ENCODE results near the gene CD200. TPM values are rescaled to one million over a fixed set of nuclear protein-coding genes. Genes with fewer than 3 reads are reported as not detected.
"Not testable (repeated sequence)": the region's sequence is repeated elsewhere in the genome, so short reads cannot be mapped to it uniquely, and the experiment has no call there.

CD200 gene
- total and polyA plus RNA-seq, 4 donors: 0.10 to 0.28 (median 0.20) TPM

DNA sequence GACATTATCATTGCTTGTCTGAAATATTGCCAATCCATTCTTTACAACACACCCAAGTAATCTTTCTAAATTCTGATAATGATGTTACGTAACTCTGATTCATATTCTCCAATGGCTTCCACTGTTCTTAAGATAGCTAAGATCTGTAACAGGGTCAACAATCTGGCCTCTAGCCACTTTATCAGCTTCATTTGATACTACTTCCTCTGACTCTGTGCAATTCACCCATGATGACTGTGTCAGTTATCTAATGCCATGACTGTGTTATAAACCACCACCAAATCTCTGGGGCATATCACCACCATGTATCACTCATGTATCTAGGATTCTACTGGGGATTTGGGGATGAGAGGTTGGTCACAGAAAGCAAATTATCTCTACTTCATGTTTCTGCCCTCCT is 44.0 kb downstream of the CD200 start:
- no peak overlapping the region for H3K27ac ChIP-seq (ENCODE audit: low read depth in 1 of 2, low read length in 2 of 2)
- peaks cover 0 to 1% (median 0%) of the 10 kb centered on the region in 4 donors for H3K36me3 ChIP-seq (ENCODE audit: control insufficient read depth in 4 of 4, insufficient read depth in 3 of 4, low read depth in 1 of 4, low read length in 3 of 4)
- peaks cover 0 to 2% (median 0%) of the 10 kb centered on the region in 4 donors for H3K4me1 ChIP-seq (ENCODE audit: control insufficient read depth in 4 of 4, insufficient read depth in 4 of 4, low read length in 3 of 4)
- no peak overlapping the region for H3K4me3 ChIP-seq (ENCODE audit: low read depth in 1 of 3, low read length in 3 of 3)
- DNase-seq (ENCODE audit: low spot score): no peak
- no peaks in the 10 kb centered on the region for H3K27me3 ChIP-seq (ENCODE audit: control insufficient read depth in 4 of 4, insufficient read depth in 4 of 4, low read length in 3 of 4)
- no peak overlapping the region for H3K9ac ChIP-seq (ENCODE audit: low read depth in 1 of 2, low read length in 2 of 2)
- no peaks in the 10 kb centered on the region for H3K9me3 ChIP-seq (ENCODE audit: control insufficient read depth in 4 of 4, low read length in 3 of 4)
- WGBS: 79% methylated on average over 1 of the region's 1 CpG
- TF ChIP-seq, protein P1, sequence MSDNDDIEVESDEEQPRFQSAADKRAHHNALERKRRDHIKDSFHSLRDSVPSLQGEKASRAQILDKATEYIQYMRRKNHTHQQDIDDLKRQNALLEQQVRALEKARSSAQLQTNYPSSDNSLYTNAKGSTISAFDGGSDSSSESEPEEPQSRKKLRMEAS (IDR thresholded peaks at IDR 0.05): no peak
- TF ChIP-seq, protein P2, sequence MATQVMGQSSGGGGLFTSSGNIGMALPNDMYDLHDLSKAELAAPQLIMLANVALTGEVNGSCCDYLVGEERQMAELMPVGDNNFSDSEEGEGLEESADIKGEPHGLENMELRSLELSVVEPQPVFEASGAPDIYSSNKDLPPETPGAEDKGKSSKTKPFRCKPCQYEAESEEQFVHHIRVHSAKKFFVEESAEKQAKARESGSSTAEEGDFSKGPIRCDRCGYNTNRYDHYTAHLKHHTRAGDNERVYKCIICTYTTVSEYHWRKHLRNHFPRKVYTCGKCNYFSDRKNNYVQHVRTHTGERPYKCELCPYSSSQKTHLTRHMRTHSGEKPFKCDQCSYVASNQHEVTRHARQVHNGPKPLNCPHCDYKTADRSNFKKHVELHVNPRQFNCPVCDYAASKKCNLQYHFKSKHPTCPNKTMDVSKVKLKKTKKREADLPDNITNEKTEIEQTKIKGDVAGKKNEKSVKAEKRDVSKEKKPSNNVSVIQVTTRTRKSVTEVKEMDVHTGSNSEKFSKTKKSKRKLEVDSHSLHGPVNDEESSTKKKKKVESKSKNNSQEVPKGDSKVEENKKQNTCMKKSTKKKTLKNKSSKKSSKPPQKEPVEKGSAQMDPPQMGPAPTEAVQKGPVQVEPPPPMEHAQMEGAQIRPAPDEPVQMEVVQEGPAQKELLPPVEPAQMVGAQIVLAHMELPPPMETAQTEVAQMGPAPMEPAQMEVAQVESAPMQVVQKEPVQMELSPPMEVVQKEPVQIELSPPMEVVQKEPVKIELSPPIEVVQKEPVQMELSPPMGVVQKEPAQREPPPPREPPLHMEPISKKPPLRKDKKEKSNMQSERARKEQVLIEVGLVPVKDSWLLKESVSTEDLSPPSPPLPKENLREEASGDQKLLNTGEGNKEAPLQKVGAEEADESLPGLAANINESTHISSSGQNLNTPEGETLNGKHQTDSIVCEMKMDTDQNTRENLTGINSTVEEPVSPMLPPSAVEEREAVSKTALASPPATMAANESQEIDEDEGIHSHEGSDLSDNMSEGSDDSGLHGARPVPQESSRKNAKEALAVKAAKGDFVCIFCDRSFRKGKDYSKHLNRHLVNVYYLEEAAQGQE (IDR thresholded peaks at IDR 0.05): no peak
- no peak for TF ChIP-seq GABPA (IDR thresholded peaks at IDR 0.05 in 1 of 2, conservative IDR thresholded peaks at IDR 0.05 in 1 of 2)
- TF ChIP-seq, protein P3, sequence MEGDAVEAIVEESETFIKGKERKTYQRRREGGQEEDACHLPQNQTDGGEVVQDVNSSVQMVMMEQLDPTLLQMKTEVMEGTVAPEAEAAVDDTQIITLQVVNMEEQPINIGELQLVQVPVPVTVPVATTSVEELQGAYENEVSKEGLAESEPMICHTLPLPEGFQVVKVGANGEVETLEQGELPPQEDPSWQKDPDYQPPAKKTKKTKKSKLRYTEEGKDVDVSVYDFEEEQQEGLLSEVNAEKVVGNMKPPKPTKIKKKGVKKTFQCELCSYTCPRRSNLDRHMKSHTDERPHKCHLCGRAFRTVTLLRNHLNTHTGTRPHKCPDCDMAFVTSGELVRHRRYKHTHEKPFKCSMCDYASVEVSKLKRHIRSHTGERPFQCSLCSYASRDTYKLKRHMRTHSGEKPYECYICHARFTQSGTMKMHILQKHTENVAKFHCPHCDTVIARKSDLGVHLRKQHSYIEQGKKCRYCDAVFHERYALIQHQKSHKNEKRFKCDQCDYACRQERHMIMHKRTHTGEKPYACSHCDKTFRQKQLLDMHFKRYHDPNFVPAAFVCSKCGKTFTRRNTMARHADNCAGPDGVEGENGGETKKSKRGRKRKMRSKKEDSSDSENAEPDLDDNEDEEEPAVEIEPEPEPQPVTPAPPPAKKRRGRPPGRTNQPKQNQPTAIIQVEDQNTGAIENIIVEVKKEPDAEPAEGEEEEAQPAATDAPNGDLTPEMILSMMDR (IDR thresholded peaks at IDR 0.05; ENCODE audit: low read depth, low read length, missing input control): no peak
- TF ChIP-seq YY1 (IDR thresholded peaks at IDR 0.05): no peak
- no peak for TF ChIP-seq FOXA1 (IDR thresholded peaks at IDR 0.05)
- no peak for TF ChIP-seq JUND (IDR thresholded peaks at IDR 0.05)
- TF ChIP-seq SP1 (IDR thresholded peaks at IDR 0.05): no peak
- TF ChIP-seq NR2F2 (IDR thresholded peaks at IDR 0.05): no peak
- TF ChIP-seq, protein P4, sequence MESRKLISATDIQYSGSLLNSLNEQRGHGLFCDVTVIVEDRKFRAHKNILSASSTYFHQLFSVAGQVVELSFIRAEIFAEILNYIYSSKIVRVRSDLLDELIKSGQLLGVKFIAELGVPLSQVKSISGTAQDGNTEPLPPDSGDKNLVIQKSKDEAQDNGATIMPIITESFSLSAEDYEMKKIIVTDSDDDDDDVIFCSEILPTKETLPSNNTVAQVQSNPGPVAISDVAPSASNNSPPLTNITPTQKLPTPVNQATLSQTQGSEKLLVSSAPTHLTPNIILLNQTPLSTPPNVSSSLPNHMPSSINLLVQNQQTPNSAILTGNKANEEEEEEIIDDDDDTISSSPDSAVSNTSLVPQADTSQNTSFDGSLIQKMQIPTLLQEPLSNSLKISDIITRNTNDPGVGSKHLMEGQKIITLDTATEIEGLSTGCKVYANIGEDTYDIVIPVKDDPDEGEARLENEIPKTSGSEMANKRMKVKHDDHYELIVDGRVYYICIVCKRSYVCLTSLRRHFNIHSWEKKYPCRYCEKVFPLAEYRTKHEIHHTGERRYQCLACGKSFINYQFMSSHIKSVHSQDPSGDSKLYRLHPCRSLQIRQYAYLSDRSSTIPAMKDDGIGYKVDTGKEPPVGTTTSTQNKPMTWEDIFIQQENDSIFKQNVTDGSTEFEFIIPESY (IDR thresholded peaks at IDR 0.05): no peak
- TF ChIP-seq HNF4G (IDR thresholded peaks at IDR 0.05): no peak
- TF ChIP-seq HNF4A (conservative IDR thresholded peaks at IDR 0.05): no peak
- TF ChIP-seq RAD21 (IDR thresholded peaks at IDR 0.05): no peak

DNA sequence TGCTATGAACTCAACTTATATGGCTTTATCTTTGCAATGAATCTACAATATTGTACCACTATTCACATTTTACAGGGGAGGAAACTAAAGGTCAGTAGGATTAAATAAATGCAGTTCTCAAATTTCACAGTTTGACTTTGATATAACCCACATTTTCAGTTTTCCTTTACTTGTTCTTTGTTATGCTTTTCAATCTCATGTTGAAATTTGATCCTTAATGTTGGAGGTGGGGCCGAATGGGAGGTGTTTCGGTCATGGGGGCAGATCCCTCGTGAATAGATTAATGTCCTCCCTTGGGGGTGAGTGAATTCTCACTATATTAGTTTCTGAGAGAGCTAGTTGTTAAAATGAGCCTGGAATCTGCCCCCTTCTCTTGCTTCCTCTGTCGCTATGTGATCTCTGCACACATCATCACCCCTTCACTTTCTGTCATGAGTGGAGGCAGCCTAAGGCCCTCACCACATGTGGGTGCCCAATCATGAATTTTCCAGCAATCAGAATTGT is 44.7 kb downstream of the CD200 start:
- Histone ChIP-seq H3K9ac (ENCODE audit: low read depth in 1 of 2, low read length in 2 of 2) (no peak overlapping the region), H3K9me3 (ENCODE audit: control insufficient read depth in 4 of 4, low read length in 3 of 4) (no peaks in the 10 kb centered on the region), H3K27ac (ENCODE audit: low read depth in 1 of 2, low read length in 2 of 2) (no peak overlapping the region), H3K4me1 (ENCODE audit: control insufficient read depth in 4 of 4, insufficient read depth in 4 of 4, low read length in 3 of 4) (peaks cover 0 to 2% (median 0%) of the 10 kb centered on the region in 4 donors), H3K4me3 (ENCODE audit: low read depth in 1 of 3, low read length in 3 of 3) (no peak overlapping the region), H3K27me3 (ENCODE audit: control insufficient read depth in 4 of 4, insufficient read depth in 4 of 4, low read length in 3 of 4) (no peaks in the 10 kb centered on the region), H3K36me3 (ENCODE audit: control insufficient read depth in 4 of 4, insufficient read depth in 3 of 4, low read depth in 1 of 4, low read length in 3 of 4) (peaks cover 0 to 1% (median 0%) of the 10 kb centered on the region in 4 donors)
- WGBS: 73% methylated on average over 4 of the region's 4 CpGs
- TF ChIP-seq SP1 (IDR thresholded peaks at IDR 0.05): no peak
- DNase-seq (ENCODE audit: low spot score): no peak

DNA sequence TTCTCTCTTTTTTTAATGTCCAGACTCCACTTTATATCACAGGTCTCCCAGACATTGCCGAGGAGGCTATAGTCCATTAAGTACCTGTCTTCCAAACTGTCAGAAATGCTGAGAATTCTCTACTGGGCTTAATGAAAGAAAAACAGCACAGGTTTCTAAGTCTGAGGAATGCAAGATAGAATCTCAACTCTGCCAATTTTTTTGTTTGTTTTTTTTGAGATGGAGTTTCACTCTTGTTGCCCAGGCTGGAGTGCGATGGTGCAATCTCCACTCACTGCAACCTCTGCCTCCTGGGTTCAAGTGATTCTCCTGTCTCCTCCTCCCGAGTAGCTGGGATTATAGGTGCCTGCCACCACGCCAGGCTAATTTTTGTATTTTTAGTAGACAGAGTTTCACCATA is 45.4 kb downstream of the CD200 start:
- WGBS: 72% methylated on average over 4 of the region's 4 CpGs
- not testable (repeated sequence) for H3K9ac ChIP-seq (ENCODE audit: low read depth in 1 of 2, low read length in 2 of 2)

More for the DNA sequence above, 45.4 kb downstream of the CD200 start:
- H3K27me3 ChIP-seq (ENCODE audit: control insufficient read depth in 4 of 4, insufficient read depth in 4 of 4, low read length in 3 of 4); H3K27ac ChIP-seq (ENCODE audit: low read depth in 1 of 2, low read length in 2 of 2); DNase-seq (ENCODE audit: low spot score); H3K4me1 ChIP-seq (ENCODE audit: control insufficient read depth in 4 of 4, insufficient read depth in 4 of 4, low read length in 3 of 4); H3K4me3 ChIP-seq (ENCODE audit: low read depth in 1 of 3, low read length in 3 of 3); H3K9me3 ChIP-seq (ENCODE audit: control insufficient read depth in 4 of 4, low read length in 3 of 4); H3K36me3 ChIP-seq (ENCODE audit: control insufficient read depth in 4 of 4, insufficient read depth in 3 of 4, low read depth in 1 of 4, low read length in 3 of 4): not testable (repeated sequence)
